GM18951 (cell line): ENCODE results near the gene NFATC1.

Experiments
- POLR2A ChIP-seq: IDR thresholded peaks from 4 replicates; pipeline ENCODE4 v1.6.1; 2011; ENCODE audit warnings: mild to moderate bottlenecking; ENCODE audit not compliant: insufficient read length, insufficient read depth; ENCODE audit errors: extremely low read depth
- in situ Hi-C: fragments of 300-500 bp; cut with MboI; formaldehyde crosslinking; loops from one replicate; pipeline ENCODE4 v1.12.0; 2022; ENCODE audit warnings: low sequenced_read_pairs, mixed read lengths, inconsistent platforms; ENCODE audit not compliant: unreplicated experiment

Gene NFATC1

GRCh38 chr18:79488311-79489050, 92.8 kb downstream of the NFATC1 start:
- in situ Hi-C loops: no loop called here
- TF ChIP-seq POLR2A: no peak

- no peak for TF ChIP-seq POLR2A
- in situ Hi-C loops: no loop called here
These were observed 93.5 kb downstream of the NFATC1 start for GRCh38 chr18:79489051-79489898.

GRCh38 chr18:79489899-79490625, 94.3 kb downstream of the NFATC1 start:
- in situ Hi-C loops: no loop called here
- no peak for TF ChIP-seq POLR2A

GRCh38 chr18:79490626-79491041, 94.9 kb downstream of the NFATC1 start:
- TF ChIP-seq POLR2A: no peak
- in situ Hi-C loops: no loop called here

- in situ Hi-C loops: no loop called here
- no peak for TF ChIP-seq POLR2A
These were observed 95.4 kb downstream of the NFATC1 start for GRCh38 chr18:79491081-79491551.

- TF ChIP-seq POLR2A: no peak
- in situ Hi-C loops: no loop called here
These were observed 97.6 kb downstream of the NFATC1 start for GRCh38 chr18:79493211-79493800.

- in situ Hi-C loops: no loop called here
These were observed 98.1 kb downstream of the NFATC1 start for GRCh38 chr18:79493801-79494211.

GRCh38 chr18:79494936-79495335, 99.2 kb downstream of the NFATC1 start:
- in situ Hi-C loops: no loop called here
- TF ChIP-seq POLR2A: no peak

More at GRCh38 chr18:79493801-79494211, 98.1 kb downstream of the NFATC1 start:
- TF ChIP-seq POLR2A: no peak

- in situ Hi-C loops: no loop called here
- TF ChIP-seq POLR2A: no peak
These were observed 99.9 kb downstream of the NFATC1 start for GRCh38 chr18:79495591-79496071.

- in situ Hi-C loops: no loop called here
- no peak for TF ChIP-seq POLR2A
These were observed 100.7 kb downstream of the NFATC1 start for GRCh38 chr18:79496237-79496977.

GRCh38 chr18:79496978-79497637, 101.4 kb downstream of the NFATC1 start:
- TF ChIP-seq POLR2A: no peak
- in situ Hi-C loops: no loop called here
